ENCODE results near the gene ELOVL5.

DNA sequence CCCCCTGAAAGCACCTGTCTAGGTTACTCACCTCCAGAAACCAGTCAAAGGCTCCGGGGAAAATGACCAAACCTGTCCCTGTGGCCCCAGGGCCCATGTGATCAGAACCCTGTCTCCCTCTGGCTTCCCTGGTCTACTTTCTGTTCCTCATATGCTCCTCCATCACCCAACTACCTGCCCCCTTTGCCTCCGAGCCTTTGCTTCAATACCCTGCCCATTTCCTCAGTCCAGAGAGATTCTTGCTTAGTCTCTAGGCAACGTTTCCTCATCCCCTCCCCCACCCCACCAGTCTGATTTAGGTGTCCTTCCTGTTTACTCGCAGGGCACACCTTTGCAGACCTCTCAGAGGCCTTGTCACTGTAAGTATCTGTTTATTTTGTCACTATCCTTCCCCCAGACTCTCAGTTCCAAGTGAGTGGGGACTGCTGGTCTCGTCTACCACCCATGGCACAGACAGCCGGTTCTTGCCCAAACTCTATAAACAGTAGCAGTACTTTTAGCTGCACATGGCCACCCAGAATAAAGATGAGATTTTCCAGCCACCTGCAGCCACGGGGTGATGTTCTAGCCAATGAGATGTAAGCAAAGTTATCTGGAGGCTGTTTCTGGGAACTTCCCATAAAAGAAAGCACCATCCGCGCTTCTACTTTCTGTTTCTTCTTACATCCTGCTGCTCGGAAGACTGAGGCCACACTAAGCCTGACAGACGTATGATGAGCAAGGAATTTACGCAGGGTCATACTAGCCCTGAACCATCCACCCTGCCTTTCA is 13.3 kb downstream of the ELOVL5 start:
- TF ChIP-seq SUZ12 (IDR thresholded peaks at IDR 0.05) (no peak), NFRKB (IDR thresholded peaks at IDR 0.05) (no peak), FOXA1 (IDR thresholded peaks at IDR 0.05) (no peak), FOXM1 (IDR thresholded peaks at IDR 0.05; ENCODE audit: borderline replicate concordance) (no peak), ELF4 (IDR thresholded peaks at IDR 0.05) (no peak), HDGF (IDR thresholded peaks at IDR 0.05; ENCODE audit: borderline replicate concordance) (no peak), TARDBP (IDR thresholded peaks at IDR 0.05) (no peak), ZNF384 (IDR thresholded peaks at IDR 0.05) (no peak)

Measured in HEK293T (cell line).